Left forelimb (tissue), 1 donor: ENCODE measurements around the gene NRROS.
"Not testable (repeated sequence)": the region's sequence is repeated elsewhere in the genome, so short reads cannot be mapped to it uniquely, and the experiment has no call there.

Experiments used
- DNase-seq: peaks from one replicate; pipeline ENCODE4 v3.0.0-alpha.2; 2018; ENCODE audit warnings: low spot score

Gene NRROS

DNA sequence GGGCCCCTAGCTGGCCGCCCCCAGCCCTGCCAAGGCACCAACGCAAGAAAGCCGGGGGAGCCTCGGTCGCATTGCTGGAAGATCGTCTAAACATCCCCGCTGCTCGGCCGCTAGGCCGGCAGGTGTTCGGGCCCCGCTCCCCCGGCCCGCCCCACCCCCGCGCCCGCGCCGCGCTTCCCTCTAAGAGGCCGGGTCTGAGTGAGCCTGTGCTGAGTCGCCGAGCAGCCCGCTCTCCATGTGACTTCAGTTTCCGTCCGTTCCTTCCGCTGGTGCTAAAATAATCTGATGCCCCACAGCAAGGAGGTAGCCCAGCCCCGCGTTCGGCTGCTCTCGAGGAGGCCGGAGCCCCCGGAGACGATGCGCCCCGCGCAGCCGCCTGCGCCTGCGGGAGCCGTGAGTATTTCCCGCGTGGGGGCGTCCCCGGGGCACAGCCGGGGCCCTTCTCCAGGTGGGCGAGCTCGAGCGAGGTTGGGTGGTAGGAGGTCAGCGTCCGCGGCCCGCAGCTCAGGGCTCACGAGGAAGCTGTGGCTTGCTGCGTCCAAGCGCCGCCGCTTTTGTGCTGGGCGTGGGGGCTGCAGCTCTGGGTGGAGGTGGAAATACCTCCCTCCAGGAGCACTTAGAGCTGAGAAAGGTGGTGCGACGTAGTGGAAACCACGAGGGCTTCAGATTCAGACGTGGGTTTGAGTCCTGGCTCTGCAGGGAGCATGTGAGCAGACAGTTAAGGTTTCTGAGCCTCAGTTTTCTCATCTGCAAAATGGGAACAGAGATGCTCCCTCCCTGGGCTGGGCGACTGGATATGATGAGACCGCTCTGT lies at the start of gene NRROS:
Gene NRROS, plus strand, starts transcription at position 212 of the 814 bp plus-strand sequence. CDS start 14,846 bp downstream, outside the sequence.
- peak; percentile 76 for DNase-seq

- DNase-seq: no peak
These were observed 49.2 kb upstream of the NRROS start for GRCh38 chr3:196590279-196590678.

- no peak for DNase-seq
These were observed 43.1 kb upstream of the NRROS start for GRCh38 chr3:196596355-196596754.

GRCh38 chr3:196597971-196598733 lies 41.3 kb upstream of the NRROS start:
- DNase-seq: not testable (repeated sequence)

DNA sequence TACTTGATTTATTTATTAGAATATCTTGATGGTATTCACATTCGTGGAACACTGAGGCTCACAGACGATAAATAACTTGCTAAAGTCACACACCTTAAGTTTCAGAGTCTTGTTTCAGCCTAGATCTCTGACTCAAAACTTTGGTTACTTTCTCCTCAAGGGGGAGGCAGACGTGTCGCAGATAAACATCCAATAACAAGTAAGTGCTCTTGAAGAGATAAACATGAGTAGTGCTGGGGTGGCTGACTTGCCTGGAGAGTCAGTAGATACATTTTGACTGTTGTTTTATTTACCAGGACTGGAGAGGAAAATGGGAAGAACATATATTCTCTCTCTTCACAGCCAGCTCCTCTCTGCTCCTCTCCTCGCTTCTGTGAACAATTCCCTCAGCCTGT lies 39.8 kb upstream of the NRROS start:
- no peak for DNase-seq

DNA sequence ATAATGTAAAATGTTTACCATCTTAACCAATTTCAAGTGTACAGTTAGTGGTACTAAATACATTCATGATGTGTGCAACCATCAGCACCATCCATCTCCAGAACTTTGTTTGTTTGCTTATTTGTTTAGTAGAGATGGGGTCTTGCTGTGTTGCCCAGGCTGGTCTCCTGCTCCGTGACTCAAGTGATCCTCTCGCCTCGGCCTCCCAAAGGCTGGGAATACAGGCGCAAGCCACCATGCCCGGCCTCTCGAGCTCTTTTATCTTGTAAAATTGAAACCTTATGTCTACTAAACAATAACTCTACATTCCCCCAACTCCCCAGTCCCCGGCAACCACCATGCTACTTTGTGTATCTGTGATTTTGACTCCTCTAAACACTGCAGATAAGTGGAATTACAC lies 39.1 kb upstream of the NRROS start:
- no peak for DNase-seq

DNA sequence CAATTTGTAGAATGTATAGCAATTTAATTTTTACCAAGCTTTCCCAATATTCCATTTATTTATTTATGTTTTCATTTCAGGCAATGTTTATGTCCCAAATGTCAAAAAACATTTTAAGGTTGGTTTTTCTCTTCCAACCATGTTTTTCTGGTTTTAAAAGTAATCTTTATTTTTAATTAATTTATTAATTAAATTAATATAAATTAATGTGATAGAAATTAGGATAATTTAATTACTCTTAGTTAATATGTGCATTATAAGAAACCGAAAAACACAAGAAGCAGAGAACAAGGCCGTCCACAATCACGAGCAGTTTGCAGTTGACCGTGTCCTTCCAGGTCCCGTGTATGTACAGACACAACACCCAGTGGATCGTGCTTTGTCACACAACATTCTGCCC lies 36.8 kb upstream of the NRROS start:
- no peak for DNase-seq

GRCh38 chr3:196603683-196604082 lies 35.8 kb upstream of the NRROS start:
- DNase-seq: no peak

GRCh38 chr3:196604548-196604947 lies 34.9 kb upstream of the NRROS start:
- DNase-seq: no peak

- no peak for DNase-seq
These were observed 30.8 kb upstream of the NRROS start for GRCh38 chr3:196608693-196609092.

- DNase-seq: peak; percentile 84
These were observed 30.1 kb upstream of the NRROS start for GRCh38 chr3:196609343-196609775.

DNA sequence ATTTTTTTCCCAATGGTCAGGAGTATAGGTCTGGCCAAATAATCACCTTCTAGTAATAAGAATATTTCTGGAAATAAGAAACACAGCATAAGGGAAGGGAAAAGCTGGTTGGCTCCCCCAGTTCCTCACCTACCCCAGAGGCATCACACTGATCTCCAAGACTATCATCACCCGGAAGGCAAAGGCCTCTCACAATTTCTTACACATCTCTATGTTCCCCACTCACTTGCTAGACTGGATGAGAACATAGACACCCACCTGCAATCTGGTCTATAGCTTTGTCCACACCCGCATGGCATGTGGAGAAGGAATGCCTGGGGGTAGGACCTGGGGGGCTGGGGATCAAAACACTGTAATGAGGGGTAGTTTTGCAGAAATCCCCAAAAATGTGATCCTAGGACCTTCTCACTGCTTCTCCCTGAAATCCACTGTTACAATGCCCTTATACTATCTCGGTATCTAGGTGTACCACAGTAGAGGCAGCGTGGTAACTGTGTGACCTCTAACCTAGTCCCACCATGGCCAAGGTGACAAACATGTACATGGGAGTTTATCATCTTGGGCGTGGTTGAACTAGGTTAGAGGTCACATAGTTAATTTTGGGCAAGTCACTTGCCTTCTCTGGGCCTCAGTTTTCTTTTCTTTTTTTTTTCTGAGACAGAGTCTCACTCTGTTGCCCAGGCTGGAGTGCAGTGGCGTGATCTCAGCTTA lies 29.5 kb upstream of the NRROS start:
- DNase-seq: no peak

DNA sequence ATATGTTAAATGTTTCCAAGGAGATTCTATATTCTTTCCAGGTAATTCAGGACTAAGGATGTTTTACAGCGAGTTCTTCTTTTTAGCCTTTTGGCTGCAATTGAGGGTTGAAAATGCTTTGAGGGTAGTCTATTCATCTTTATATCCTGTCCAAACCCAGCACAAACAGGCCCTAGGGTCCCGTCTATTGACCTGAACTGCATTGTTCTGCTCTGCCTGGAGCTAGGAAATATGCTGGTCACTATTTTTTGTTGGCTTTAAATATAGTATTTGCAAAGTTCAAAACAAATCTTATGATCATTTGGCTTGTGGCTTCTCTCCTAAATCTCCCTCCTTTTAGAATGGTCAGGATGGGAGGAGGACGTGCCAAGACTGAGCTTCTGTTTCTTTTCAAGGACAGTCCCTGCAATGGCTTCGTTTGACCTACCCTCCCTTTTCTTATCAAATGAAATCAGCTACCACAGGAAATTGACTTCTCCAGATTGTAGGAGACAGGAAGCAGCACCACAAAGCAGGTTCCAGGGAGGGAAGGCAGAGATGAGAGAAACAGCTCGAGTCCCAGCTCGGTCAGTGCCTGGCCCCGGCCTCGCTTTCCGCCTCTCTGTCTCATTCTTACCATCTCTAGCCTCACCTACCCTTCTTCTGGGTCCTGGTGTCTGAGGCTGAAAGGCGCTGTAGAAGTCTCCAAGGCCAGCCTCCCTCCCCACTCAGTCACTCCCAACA lies 27.6 kb upstream of the NRROS start:
- DNase-seq: no peak

DNA sequence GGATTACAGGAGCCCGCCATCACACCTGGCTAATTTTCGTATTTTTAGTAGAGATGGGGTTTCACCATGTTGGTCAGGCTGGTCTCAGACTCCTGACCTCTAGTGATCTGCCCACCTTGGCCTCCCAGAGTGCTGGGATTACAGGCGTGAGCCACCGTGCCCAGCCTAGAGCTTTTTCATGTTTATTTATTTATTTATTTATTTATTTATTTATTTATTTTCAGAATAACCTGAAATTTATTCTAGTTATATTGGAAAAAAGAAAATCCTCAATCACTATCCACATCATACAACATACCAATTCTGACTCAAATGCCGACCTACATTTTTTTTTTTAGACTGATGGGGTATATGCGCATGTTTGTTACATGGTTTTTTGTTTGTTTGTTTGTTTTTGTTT lies 24.3 kb upstream of the NRROS start:
- DNase-seq: not testable (repeated sequence)

GRCh38 chr3:196617256-196617655 lies 22.2 kb upstream of the NRROS start:
- DNase-seq: no peak

- no peak for DNase-seq
These were observed 20.3 kb upstream of the NRROS start for GRCh38 chr3:196619223-196619622.

DNA sequence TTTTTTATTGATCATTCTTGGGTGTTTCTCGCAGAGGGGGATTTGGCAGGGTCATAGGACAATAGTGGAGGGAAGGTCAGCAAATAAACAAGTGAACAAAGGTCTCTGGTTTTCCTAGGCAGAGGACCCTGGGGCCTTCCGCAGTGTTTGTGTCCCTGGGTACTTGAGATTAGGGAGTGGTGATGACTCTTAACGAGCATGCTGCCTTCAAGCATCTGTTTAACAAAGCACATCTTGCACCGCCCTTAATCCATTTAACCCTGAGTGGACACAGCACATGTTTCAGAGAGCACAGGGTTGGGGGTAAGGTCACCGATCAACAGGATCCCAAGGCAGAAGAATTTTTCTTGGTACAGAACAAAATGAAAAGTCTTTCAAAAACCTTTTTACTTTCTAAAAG lies 19.9 kb upstream of the NRROS start:
- not testable (repeated sequence) for DNase-seq

- DNase-seq: no peak
These were observed 19.3 kb upstream of the NRROS start for GRCh38 chr3:196620161-196620604.

- no peak for DNase-seq
These were observed 18.8 kb upstream of the NRROS start for GRCh38 chr3:196620684-196621083.

DNA sequence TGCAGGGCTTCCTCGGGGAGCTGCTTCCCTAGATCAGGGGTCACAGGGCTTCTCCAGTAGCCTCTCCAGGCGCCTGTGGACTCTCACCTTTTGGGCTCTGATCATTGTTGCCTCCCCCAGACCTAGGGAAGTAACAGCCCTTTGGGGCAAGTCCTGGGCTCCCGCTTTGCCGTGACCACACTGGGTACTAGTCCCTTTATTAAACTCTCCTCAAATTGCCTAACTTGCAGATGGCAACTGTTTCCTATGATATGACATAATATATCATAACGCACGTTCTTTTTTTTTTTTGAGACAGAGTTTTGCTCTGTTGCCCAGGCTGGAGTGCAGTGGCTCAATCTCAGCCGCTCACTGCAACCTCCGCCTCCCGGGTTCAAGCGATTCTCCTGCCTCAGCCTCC lies 17.9 kb upstream of the NRROS start:
- no peak for DNase-seq

- no peak for DNase-seq
These were observed 15.3 kb upstream of the NRROS start for GRCh38 chr3:196624067-196624790.
